H9 (cell line): Measurements from ENCODE around the gene TPP2. TPM values are rescaled to one million over a fixed set of nuclear protein-coding genes. Genes with fewer than 3 reads are reported as not detected.

Experiments used
- DNase-seq: peaks from one replicate; pipeline ENCODE4 v3.0.0-alpha.2; 2017
- H2AFZ ChIP-seq: one replicate; pipeline ENCODE4 v1.6.1; 2013; ENCODE audit warnings: mild to moderate bottlenecking, low read length, control low read depth, moderate library complexity
- H2AK5ac ChIP-seq: 2 replicates; pipeline ENCODE4 v1.6.1; 2013; ENCODE audit warnings: low read length, control low read depth, mixed read lengths; ENCODE audit not compliant: insufficient read length
- H2BK120ac ChIP-seq: one replicate; pipeline ENCODE4 v1.6.1; 2013; ENCODE audit warnings: low read depth, mild to moderate bottlenecking, low read length, control low read depth, inconsistent platforms; ENCODE audit not compliant: poor library complexity, severe bottlenecking
- H2BK12ac ChIP-seq: 2 replicates; pipeline ENCODE4 v1.6.1; 2013; ENCODE audit warnings: low read length, control low read depth, mixed read lengths, low read depth; ENCODE audit not compliant: insufficient read length
- H2BK15ac ChIP-seq: 2 replicates; pipeline ENCODE4 v1.6.1; 2013; ENCODE audit warnings: low read depth, low read length, control low read depth
- H2BK20ac ChIP-seq: one replicate; pipeline ENCODE4 v1.6.1; 2013; ENCODE audit warnings: low read depth, mild to moderate bottlenecking, low read length, control low read depth, inconsistent platforms; ENCODE audit not compliant: poor library complexity, severe bottlenecking
- H2BK5ac ChIP-seq: 2 replicates; pipeline ENCODE4 v1.6.1; 2013; ENCODE audit warnings: low read length, control low read depth, mixed read lengths; ENCODE audit not compliant: insufficient read length
- H3K14ac ChIP-seq: 2 replicates; pipeline ENCODE4 v1.6.1; 2013; ENCODE audit warnings: low read length, control low read depth; ENCODE audit not compliant: insufficient read depth
- H3K18ac ChIP-seq: 2 replicates; pipeline ENCODE4 v1.6.1; 2013; ENCODE audit warnings: low read depth, mild to moderate bottlenecking, mixed read lengths, low read length, control low read depth; ENCODE audit not compliant: insufficient read length
- H3K23ac ChIP-seq: 2 replicates; pipeline ENCODE4 v1.6.1; 2013; ENCODE audit warnings: low read length, control low read depth, mixed read lengths, low read depth; ENCODE audit not compliant: insufficient read length
- H3K23me2 ChIP-seq: 2 replicates; pipeline ENCODE4 v1.6.1; 2013; ENCODE audit warnings: low read depth, mild to moderate bottlenecking, mixed read lengths, low read length, control low read depth; ENCODE audit not compliant: insufficient read length, poor library complexity, severe bottlenecking
- H3K27ac ChIP-seq: 2 replicates; pipeline ENCODE4 v1.5.1; 2013; ENCODE audit warnings: low read length, control low read depth, mixed read lengths, low read depth; ENCODE audit not compliant: insufficient read length
- H3K27me3 ChIP-seq: 2 replicates; pipeline ENCODE4 v1.6.1; 2013; ENCODE audit warnings: low read length, control low read depth, inconsistent platforms; ENCODE audit not compliant: insufficient read depth
- H3K4ac ChIP-seq: 2 replicates; pipeline ENCODE4 v1.6.1; 2013; ENCODE audit warnings: low read depth, mild to moderate bottlenecking, control low read depth, inconsistent platforms, low read length, moderate library complexity
- H3K4me1 ChIP-seq: 2 replicates; pipeline ENCODE4 v1.6.1; 2013; ENCODE audit warnings: low read length, control low read depth, inconsistent platforms; ENCODE audit not compliant: insufficient read depth
- H3K4me2 ChIP-seq: 2 replicates; pipeline ENCODE4 v1.6.1; 2013; ENCODE audit warnings: low read length, control low read depth, mixed read lengths; ENCODE audit not compliant: insufficient read length, insufficient read depth
- H3K56ac ChIP-seq: 2 replicates; pipeline ENCODE4 v1.6.1; 2013; ENCODE audit warnings: low read depth, mild to moderate bottlenecking, mixed read lengths, low read length, control low read depth; ENCODE audit not compliant: insufficient read length
- H3K79me1 ChIP-seq: 2 replicates; pipeline ENCODE4 v1.6.1; 2013; ENCODE audit warnings: low read depth, mild to moderate bottlenecking, moderate library complexity, low read length, control low read depth, inconsistent platforms; ENCODE audit not compliant: insufficient read depth, poor library complexity, severe bottlenecking
- H3K79me2 ChIP-seq: 2 replicates; pipeline ENCODE4 v1.6.1; 2013; ENCODE audit warnings: low read length, control low read depth, inconsistent platforms; ENCODE audit not compliant: insufficient read depth
- H3K9ac ChIP-seq: 2 replicates; pipeline ENCODE4 v1.6.1; 2013; ENCODE audit warnings: low read length, control low read depth, mixed read lengths; ENCODE audit not compliant: insufficient read length; ENCODE audit errors: extremely low read depth
- H3K9me3 ChIP-seq: one replicate; pipeline ENCODE4 v1.6.1; 2013; ENCODE audit warnings: low read depth, low read length, inconsistent platforms; ENCODE audit not compliant: control insufficient read depth
- H3T11ph ChIP-seq: one replicate; pipeline ENCODE4 v1.6.1; 2013; ENCODE audit warnings: mild to moderate bottlenecking, low read length, control low read depth, inconsistent platforms
- H4K20me1 ChIP-seq: one replicate; pipeline ENCODE4 v1.6.1; 2013; ENCODE audit not compliant: control insufficient read depth, insufficient read length, insufficient read depth
- H4K5ac ChIP-seq: 2 replicates; pipeline ENCODE4 v1.6.1; 2013; ENCODE audit warnings: low read depth, mild to moderate bottlenecking, mixed read lengths, low read length, control low read depth; ENCODE audit not compliant: insufficient read length
- H4K8ac ChIP-seq: replicated peaks from 2 replicates; pipeline ENCODE4 v1.6.1; 2013; ENCODE audit warnings: low read length, control low read depth, mixed read lengths, low read depth; ENCODE audit not compliant: insufficient read length
- H4K91ac ChIP-seq: 2 replicates; pipeline ENCODE4 v1.6.1; 2013; ENCODE audit warnings: low read depth, mild to moderate bottlenecking, moderate library complexity, mixed read lengths, low read length, control low read depth; ENCODE audit not compliant: insufficient read length
- H3K27ac Mint-ChIP-seq, 3 experiments: 2 replicates in 2 of 3; 3 replicates in 1 of 3; pipeline ENCODE4 v1.8.0; 2020 to 2021; ENCODE audit warnings: mixed read lengths in 3 of 3, mild to moderate bottlenecking in 1 of 3, moderate library complexity in 1 of 3
- H3K27me3 Mint-ChIP-seq: 2 replicates; pipeline ENCODE4 v1.8.0; 2021; ENCODE audit warnings: low read depth, mild to moderate bottlenecking, moderate library complexity, mixed read lengths
- H3K36me3 Mint-ChIP-seq, 3 experiments: 2 replicates in 2 of 3; 3 replicates in 1 of 3; pipeline ENCODE4 v1.8.0; 2020 to 2021; ENCODE audit warnings: low read depth in 3 of 3, mixed read lengths in 3 of 3; ENCODE audit not compliant: insufficient read depth in 1 of 3
- H3K4me1 Mint-ChIP-seq, 2 experiments: 2 replicates each; pipeline ENCODE4 v1.8.0; 2020; ENCODE audit warnings: mixed read lengths in 2 of 2
- H3K4me3 Mint-ChIP-seq, 2 experiments: 2 replicates in 1 of 2; 3 replicates in 1 of 2; pipeline ENCODE4 v1.8.0; 2020 to 2021; ENCODE audit warnings: mild to moderate bottlenecking in 2 of 2, mixed read lengths in 2 of 2, moderate library complexity in 1 of 2
- H3K9me3 Mint-ChIP-seq, 2 experiments: 2 replicates in 1 of 2; 3 replicates in 1 of 2; pipeline ENCODE4 v1.8.0; 2020; ENCODE audit warnings: mild to moderate bottlenecking in 2 of 2, mixed read lengths in 2 of 2, moderate library complexity in 1 of 2
- CTCF ChIP-seq: fragments of 200-600 bp; sonication (generic); conservative IDR thresholded peaks from 3 replicates; pipeline ENCODE4 v1.8.0; 2021; ENCODE audit warnings: antibody characterized with exemption, mild to moderate bottlenecking
- WGBS: extraction: QIAGEN DNeasy Blood & Tissue Kit; methylation state at CpG from one replicate; pipeline ENCODE4 v1.1.7; 2013; ENCODE audit warnings: missing lambda C conversion rate, low lambda C conversion rate, mixed read lengths; ENCODE audit not compliant: insufficient read length; ENCODE audit errors: extremely low coverage; 5-methylcytosine and 5-hydroxymethylcytosine counted together
- total RNA-seq: library from RNA; stranded (reverse); gene quantifications from 2 replicates; pipeline ENCODE4 v1.2.1, GENCODE V29; 2021

The TPP2 gene
- total RNA-seq, 1 experiment from 2014 or later = 63.5 TPM

GRCh38 chr13:102708991-102709390, 112.2 kb downstream of the TPP2 start:
- Histone ChIP-seq H3K4ac (no peak overlapping the region), H2BK12ac (no peak overlapping the region), H2AK5ac (no peak overlapping the region), H3K23ac (no peak overlapping the region), H3K4me2 (no peak overlapping the region), H3K27me3 (no peaks in the 10 kb centered on the region), H2AFZ (no peak overlapping the region), H4K20me1 (no peaks in the 10 kb centered on the region), H2BK20ac (no peak overlapping the region), H3K79me2 (no peaks in the 10 kb centered on the region), H4K8ac (no peak overlapping the region), H3K4me1 (no peaks in the 10 kb centered on the region), H3K79me1 (no peaks in the 10 kb centered on the region), H3K27ac (no peak overlapping the region), H2BK120ac (no peak overlapping the region), H3T11ph (no peak overlapping the region), H3K9ac (no peak overlapping the region), H3K18ac (no peak overlapping the region), H2BK5ac (no peak overlapping the region), H3K9me3 (no peaks in the 10 kb centered on the region), H4K5ac (no peak overlapping the region), H4K91ac (no peak overlapping the region), H3K23me2 (no peaks in the 10 kb centered on the region), H2BK15ac (no peak overlapping the region), H3K14ac (no peak overlapping the region), H3K56ac (no peak overlapping the region)
- DNase-seq = no peak
- 0 out of 5 replicates have a peak, but pooled peaks cover 4 to 6% of the 10 kb centered on the region in 2 experiments for H3K9me3 Mint-ChIP-seq
- TF ChIP-seq CTCF = no peak
- H3K27me3 Mint-ChIP-seq = no peaks in the 10 kb centered on the region
- no peak overlapping the region for H3K27ac Mint-ChIP-seq
- WGBS = no CpG with 5 or more reads among the region's 2 CpGs
- no peak overlapping the region for H3K4me3 Mint-ChIP-seq
- no peaks in the 10 kb centered on the region for H3K4me1 Mint-ChIP-seq
- H3K36me3 Mint-ChIP-seq = no peaks in the 10 kb centered on the region; a peak in 1 of 7 replicates
